Stimulated activated CD4-positive, alpha-beta T cell treated with anti-CD3 and anti-CD28 coated beads, Interleukin-1b, Interleukin-23, amount 100 ng/mL, for 48 hours (primary cell): Measurements from ENCODE around the gene CKS1B.

Experiments used
- DNase-seq: peaks from one replicate; pipeline ENCODE4 v3.0.0-alpha.2; 2020

The CKS1B gene

DNA sequence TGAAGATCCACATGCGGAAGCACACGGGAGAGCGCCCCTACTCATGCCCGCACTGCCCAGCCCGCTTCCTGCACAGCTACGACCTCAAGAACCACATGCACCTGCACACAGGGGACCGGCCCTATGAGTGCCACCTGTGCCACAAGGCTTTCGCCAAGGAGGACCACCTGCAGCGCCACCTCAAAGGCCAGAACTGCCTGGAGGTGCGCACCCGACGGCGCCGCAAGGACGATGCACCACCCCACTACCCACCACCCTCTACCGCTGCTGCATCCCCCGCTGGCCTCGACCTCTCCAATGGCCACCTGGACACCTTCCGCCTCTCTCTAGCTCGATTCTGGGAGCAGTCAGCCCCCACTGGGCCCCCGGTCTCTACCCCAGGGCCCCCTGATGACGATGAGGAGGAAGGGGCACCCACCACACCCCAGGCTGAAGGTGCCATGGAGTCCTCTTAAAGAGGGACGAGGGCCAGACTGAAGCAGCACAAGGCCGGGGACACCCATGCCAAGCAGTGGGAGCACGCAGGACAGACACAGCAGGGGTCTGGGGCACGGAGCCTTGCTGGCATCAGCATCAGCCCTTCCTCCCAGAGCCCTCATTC is 41.9 kb downstream of the CKS1B start:
- no peak for DNase-seq

DNA sequence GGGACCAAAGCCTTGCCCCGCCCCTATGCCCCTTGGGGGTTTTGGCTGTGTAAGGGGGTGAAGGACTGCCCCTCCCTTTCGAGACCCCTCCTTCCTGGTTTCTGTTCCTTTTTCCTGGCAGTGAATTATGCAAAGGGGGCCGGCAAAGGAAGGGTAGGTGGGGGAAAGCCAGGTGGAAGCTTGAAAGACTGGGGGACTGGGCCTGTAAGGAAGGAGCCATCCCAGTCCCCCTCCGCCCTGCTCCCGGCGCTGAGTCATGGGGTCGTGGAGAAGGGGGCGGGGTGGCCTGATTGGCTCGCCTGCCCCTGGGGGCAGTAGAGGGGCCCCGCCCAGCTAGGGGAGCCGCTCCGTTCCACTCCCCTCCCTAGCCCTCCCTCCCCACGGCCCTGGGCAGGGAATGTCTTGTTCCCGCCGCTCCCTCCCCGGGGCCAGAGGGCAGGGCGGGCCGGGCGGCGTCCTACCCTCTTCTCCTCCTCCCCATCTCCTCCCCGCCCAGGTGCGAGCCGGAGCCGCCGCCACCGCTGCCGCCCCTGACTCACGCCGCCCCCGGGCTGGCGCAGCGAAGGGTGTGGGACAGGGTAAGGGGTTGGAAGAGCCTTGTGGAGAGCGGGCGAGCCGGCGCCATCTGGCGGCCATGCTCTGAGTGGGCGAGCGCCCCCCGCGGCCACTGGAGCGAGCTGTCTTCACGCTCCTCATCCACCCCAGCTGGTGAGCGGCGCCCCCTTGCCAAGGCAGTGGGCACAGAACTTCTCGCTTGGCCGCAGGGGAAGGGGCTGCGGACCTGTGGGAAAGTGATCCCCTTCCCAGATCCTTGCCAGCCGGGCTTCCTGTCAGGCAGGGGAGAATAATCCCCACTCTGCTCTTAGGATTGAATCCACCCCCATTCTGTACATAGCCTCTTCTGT is 42.8 kb downstream of the CKS1B start:
- peak; percentile 94 for DNase-seq

DNA sequence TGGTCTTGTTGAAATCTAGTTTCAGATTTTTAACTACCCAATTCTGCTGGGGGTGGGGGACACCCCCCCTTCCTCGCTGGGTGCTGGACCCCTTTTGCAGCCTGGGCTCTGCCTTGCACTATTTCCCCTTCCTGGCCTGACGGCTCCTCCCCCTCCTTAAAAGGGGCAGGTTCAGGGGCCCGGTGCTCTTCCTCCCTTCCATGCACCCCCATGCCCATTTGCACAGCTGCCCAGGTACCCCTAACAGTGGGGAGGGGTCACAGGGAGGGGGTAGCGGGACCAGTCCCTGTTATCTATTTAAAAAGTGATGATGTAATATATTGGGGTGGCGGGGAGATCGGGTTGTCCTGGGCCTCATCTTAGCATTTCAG is 43.5 kb downstream of the CKS1B start:
- DNase-seq, result no peak

DNA sequence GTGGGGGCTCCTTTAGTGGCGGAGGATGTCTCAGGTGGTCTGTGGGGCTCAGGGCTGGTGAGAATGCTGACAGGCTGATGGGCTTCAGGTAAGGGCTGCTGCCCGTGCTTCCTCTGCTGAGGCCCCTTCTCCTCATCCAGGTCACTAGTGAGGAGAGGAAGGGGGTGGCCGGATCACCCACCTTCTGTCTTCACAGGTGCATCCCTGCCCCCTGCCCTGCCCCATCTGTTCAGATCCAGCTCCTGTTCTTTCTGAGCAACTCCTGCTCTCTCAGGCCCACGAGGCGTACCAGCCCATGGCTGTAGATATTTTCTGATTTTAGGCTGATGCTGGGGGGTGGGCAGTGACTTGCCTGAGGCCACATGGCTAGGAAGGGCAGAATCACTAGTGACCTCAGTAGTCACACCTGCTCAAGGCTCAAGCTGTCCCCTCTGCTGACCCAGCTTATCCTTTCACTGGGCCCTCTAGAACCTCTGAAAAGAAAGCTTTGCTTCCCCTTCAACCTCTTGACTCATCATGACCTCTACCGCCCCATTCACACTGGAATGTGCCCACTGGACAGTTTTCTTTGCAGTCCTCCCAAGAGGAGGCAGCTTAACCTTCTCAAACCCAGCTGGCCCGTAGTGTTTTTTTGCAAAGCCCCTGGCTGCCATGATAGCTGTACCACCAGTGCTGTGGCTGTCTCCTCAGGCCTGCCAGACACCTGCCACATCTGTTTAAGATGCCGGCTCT is 44.3 kb downstream of the CKS1B start:
- DNase-seq, result no peak

DNA sequence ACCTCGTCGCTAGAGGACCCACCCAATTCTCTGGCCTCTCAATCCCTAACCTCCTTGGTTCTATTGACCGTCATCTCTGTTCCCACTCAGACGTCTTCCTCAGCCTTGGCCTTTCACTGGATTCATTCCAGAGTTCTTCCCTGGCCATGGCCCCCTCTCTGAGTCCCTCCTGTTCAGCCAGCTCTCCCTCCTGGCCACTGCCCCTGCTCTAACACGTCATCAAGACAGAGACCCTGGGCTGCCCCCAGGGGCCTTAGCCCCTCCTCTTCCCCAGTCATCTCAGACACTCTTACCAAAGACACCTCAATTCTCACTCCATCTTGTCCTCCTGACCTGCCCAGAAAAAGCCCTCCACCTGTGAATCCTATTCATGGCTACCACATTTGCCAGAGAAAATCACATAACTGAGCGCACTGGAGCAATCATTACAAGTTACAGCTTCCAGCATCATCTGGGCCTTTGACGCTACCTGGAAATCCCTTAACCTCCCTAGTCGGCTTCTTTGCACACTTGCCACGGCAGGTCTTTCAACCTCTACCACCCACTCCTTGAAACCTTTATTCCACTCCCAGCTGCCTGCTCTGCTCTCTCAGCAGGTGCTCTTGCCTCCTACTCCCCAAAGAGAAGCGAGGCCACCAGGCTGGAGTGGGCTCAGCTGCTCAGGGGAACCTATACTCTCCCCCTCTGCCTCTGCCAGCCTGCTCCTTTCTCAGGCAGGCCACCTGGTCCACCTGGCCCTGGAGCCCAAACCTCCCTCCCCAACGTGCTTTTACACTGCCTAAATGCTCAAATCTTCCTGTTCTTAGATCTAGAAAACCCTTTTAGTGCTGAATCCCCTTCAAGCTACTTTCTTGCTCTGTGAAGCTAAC is 45.1 kb downstream of the CKS1B start:
- DNase-seq, result no peak

DNA sequence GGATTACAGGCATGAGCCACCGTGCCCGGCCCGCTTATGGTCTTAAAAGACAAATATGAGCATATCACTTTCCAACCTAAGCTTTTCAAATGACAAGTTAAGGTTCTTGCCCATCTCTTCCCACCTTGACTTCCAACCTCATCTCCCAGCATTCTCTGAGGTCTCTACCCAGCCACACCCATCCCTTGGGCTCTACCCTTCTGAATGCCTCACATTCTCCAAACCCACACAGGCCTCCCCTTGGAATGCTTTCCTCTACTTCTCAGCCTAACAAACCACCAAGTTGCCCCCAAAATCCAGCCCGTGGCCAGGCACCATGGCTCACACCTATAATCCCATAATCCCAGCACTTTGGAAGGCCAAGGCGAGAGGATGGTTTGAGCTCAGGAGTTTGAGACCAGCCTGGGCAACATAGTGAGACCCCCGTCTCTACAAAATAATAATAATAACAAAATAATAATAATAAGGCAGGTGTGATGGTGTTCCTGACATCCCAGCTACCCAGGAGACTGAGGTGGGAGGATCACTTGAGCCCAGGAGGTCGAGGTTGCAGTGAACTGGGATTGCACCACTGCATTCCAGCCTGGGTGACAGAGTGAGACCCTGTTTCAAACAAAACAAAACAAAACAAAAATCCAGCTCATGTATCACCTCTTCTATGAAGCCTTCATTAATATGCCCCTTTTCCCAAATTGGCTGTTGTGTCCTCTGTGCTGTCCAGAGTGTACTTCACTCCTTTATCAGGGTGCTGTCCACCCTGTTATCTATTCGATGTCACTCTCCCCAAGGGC is 47.9 kb downstream of the CKS1B start:
- no peak for DNase-seq

DNA sequence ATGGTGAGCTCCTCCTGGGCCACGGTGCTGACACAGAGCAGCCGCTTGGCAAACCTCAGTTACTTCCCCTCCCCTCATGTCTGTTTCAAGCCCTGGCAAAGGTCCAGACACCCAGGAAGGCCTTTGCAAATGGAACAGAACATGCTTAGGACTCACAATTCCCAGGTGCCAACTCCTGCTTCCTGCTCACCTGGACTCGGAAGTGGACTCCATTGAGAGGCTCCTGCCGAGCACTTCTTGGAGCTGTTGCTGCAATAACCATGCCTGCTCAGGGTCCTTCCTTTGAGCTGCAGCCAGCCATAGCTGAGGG is 48.4 kb downstream of the CKS1B start:
- no peak for DNase-seq

DNA sequence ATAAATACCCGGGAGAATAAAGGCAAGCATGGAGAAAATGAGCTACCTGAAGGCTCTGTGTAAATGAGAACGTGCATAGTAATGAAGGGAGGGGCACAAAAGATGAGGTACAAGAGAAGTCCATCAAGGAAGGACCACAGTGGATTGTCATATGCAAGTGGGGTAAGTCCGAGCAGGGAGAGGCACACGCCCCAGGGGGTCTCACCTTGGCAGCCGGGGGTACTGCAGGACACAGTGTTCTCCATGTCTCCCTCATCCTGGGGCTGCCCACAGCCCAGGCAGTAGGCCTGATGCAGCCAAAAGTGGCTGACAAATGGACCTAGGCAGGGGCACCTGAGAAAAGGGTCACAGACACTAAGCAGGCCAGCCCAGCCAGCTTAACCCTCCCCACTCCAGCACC is 49.1 kb downstream of the CKS1B start:
- no peak for DNase-seq

DNA sequence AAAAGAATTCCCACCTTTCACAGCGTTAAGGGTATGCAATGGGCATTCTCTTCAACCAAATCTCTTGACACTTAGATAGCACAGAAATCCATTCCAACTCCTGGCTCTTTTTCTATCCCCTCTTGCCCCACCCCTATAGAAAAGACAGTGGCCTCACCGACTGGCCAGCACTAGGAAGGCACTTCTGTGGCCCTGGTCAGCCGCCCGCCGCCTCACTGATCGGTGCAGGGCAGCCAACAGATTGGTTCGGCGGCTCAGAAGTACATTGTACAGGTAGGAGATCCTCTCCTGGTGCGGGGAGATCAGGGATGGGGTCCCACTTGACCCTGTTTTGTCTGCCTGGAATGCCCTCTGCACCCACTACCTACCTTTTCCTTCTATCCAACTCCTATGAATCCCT is 49.8 kb downstream of the CKS1B start:
- DNase-seq, result no peak

DNA sequence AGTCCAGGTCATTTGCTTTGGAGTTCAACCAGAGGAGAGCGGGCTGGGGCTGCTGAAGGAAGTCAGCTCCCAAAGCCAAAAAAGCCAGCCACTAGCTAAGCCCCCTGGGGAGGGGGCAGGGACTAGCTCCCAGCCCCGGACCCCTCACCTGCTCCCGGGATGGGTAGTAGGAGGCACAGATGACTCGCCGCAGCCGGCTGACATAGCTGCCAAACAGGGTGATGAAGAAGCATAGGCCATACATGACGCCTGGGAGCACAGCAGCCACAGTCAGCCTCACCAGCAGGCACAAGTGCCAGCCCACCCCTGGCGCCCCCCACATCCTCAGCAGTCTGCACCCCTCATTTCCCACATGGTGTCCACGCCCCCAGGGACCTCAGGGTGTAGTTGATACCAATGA is 51.7 kb downstream of the CKS1B start:
- no peak for DNase-seq

DNA sequence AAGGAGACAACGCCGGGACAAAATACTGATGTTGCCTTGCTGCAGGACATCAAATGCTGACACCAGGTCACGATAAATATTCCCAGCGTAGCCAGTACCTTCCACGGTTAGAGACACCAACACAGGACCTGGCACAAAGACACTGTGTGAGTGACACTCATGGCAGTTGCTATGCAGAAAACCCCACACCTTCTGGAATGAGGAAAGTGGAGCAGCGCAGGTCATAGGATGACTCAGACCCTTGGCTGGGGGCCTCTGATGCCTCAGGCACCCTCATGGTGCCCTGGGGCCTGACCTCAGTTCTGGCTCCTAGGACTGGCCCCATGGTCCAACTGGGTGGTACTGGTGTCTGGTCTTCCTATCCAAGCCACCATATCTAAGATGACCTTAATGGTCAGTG is 52.1 kb downstream of the CKS1B start:
- DNase-seq, result no peak
